ENCODE data around the gene FBXL16.

FBXL16 gene

DNA sequence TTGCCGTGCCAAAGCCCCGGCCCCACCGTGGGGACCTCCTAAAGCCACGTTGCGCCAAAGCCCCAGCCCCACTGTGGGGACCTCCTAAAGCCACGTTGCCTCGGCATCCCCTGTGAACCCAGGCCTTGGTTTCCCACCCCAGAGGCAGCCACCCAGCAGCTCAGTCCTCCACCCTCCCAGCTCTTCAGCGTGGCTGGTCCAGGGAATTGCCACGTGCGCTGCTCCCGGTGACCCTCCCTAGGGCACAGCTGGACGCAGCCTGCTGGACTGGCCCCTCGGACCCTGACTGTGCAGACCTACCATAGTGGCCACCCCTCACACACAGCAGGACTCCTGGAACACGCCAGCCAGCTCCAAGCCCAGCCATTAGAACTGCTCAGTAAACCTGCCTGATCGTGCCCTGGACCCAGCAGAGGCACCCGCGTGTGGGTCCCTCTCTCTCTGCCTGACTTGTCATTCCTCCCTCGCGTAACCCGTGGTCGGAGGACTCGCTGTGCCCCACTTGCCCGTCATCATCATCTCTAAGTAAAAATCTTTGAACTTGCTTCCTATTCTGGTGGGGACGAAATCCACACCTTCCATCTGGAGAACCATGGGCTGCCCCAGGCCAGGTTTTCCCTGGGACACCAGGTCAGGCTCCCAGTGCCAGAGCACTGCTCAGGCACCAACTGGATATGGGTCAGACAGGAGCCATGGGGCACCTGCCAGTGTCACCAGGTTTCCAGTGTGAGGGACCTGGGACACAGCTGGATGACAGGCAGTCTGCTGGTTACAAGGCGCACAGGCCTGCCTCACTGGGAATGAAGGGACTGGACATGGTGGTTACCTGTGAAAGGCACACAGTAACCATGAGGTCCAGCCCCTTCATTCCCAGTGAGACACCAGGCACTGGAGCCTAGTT lies 29.6 kb upstream of the FBXL16 start:
- no peak for DNase-seq (ENCODE audit: low read depth in 2 of 2)

DNA sequence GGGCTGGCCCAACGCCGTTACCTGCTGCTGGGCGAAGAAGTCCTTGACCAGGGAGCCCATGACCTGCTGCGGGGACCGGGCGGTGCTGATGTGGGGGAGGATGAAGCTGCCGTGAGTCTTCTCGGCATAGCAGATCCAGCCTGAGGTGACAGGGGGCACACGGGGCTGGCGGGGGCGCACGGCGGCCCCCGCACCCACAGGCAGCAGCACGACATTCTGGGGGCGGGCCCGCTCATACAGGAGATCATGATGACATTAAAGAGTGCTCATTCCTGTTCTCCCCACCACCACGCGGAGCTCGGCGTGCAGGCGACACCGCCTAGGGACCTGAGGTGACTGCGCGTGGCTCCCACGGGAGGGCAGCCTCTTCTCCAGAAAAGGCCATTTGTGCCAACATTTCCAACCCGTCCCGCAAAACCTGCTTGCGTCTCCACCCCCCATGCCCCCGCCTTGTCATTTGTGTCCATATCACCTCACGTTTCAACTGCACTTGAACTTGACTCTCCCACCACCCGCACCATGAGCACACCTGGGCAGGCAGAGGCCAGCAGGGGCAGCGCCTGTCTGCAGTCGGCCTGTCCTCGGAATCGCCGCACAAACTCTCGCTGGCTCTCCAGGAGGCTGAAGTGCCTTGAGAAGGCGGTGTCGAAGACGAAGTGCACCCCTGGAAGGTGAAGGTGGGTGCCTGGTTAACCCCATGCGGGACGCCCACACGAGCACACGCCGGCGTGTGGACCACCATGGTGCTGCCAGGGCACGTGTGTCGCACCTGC lies 28.8 kb upstream of the FBXL16 start:
- no peak for DNase-seq (ENCODE audit: low read depth in 2 of 2)

DNA sequence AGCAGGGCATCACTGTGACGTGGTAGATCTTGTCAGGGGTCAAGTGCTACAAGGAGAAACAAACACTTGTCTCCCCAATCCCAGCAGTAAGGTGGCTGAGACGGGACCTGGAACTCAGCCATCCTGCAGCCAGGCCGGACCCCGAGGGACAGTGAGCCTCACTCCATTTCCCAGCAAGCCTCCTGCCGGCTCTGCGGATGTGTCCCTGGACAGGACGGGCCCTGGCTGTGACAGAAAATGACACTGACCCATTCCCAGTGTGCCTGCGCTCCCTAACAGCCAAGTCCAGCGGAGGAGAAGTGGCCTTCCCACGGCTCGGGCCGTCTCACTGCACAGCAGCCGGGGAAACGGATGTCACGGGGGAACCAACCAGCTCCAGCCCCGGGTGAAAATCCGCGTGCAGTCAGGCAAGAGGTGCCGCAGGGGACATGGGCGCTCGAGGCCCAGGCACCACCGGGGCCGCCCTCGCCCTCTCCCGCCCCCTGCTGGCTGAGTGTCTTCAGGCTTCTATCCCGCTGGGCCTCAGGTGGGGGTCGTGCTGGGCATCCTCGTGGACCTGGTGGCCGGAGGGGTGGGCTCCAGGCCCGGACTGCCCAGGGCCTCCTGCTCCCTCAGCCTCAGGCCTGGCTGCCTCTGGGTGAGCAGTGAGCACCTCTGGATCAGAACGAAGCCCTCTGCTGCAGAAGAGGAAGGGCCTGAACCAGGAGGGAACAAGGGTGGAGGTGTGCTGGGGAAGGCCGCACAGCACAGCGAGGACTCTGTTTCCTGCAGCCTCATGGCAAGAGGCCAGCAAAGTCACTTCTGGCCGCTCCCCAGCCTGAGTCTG lies 28.0 kb upstream of the FBXL16 start:
- no peak for DNase-seq (ENCODE audit: low read depth in 2 of 2)

DNA sequence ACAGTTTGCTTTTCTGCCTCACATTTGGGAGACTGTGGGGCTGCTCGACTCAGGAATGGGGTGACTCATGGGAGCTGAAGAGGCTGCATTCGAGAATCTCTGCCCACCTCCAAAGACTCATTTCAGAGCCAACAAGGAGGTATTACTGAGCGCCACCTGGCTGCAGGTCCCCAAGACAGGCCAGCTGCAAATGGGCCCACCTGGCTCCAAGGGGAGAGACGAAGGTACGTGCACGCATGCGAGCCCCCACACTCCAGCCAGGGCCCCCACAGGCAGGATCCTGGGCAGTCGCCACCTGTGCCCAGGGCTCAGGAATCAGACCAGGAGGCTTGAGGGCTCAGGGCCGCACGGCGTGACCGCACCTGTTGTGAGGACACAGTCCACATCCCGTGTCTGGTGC lies 27.3 kb upstream of the FBXL16 start:
- no peak for DNase-seq (ENCODE audit: low read depth in 2 of 2)

DNA sequence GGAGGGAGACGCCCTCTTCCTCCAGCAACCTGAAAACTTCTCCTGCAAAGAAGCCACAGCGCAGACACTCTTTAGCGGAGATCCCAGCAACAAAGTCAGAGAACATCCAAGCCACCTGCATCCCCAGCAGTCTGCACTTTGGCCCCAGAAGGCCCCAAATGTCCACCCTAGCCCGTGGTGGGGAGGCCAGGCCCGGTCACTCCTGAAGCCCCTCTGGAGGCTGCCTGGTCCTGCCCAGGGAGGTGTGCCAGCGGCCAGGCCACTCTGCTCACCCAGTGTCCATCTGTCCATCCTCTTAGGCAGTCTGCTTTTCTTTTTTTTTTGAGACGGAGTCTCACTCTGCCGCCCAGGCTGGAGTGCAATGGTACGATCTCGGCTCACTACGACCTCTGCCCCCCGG lies 26.7 kb upstream of the FBXL16 start:
- DNase-seq (ENCODE audit: low read depth in 2 of 2) = no peak

DNA sequence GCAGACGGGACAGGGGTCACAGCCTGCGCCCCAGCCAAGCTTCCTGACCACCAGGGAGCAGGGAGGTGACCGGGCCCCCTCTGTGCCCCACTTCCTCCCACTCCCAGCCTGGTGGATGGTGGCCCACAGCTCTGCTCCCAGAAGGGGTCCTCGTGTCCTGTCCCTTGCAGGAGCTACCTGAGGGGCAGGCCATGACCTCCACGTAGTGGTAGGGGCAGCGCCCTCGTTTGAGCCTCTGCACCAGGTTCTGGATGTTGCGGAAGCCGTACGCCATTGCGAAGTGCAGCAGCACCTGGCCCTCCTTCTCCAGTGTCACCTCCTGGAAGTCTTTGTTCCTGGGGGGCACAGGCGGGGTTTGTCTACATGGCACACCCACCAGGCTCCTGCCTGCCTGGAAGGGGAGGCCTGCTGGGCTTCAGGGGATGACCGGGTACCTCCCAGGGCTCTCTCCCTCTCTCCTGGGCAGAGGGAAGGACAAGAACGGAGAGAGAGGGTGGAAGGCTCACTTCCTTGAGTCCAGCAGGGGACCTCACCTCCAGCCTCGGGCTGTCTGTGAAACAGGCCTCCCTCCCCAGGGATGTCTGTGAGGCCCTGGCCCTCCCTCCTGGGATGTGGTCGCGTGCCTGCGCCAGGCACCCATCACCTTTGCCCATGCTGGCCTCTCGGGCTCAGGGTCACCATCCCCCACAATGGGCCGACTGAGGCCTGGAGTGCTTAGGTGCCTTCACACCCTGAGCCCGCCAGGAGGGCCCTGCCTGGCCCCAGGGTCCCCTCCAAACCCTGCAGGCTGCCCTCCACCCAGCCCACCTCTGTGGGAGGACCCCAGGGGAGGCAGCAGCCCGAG lies 25.3 kb upstream of the FBXL16 start:
- no peak for DNase-seq (ENCODE audit: low read depth in 2 of 2)

DNA sequence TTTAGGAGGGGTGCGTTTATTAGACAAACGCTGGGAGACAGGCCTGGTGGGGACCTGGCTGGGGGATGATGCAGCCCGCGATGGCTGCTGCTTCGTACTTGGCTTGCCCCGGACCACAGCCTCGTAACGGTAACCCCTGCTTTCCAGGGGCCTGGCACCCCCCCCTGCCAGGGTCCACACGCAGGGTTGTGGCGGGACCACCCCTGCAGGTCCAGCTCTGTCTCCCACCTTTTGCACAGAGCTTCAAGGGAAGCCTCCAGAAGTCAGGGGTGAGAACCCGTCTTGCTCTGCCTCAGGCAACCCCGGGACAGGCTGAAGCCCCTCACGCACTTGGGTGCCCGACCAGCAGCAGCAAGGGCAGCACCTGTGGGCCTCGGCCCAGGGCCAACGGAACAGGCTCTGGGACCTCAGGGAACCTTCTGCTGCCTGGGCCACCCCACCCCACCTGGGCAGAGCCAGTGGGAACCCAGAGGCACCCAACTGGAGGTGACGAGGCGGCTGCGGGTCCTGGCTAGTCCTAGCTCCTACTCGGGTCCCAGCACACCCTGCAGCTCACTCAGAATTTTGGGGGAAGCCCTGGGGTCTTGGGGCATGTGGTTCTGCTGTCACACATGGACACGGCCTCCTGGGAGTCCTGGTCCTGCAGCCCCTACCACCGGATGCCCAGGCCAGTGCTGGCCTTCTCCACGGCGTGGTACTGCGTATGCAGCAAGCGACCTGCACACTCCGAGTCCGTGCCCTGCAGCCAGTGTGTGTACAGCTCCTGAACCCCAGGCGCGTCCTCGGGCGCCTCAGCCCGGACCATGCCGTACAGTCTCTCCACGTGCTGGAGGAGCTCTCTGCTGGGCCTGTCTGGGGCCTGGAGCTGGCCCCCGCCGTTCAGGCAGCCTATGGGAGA lies 24.4 kb upstream of the FBXL16 start:
- DNase-seq (ENCODE audit: low read depth in 2 of 2) = no peak

DNA sequence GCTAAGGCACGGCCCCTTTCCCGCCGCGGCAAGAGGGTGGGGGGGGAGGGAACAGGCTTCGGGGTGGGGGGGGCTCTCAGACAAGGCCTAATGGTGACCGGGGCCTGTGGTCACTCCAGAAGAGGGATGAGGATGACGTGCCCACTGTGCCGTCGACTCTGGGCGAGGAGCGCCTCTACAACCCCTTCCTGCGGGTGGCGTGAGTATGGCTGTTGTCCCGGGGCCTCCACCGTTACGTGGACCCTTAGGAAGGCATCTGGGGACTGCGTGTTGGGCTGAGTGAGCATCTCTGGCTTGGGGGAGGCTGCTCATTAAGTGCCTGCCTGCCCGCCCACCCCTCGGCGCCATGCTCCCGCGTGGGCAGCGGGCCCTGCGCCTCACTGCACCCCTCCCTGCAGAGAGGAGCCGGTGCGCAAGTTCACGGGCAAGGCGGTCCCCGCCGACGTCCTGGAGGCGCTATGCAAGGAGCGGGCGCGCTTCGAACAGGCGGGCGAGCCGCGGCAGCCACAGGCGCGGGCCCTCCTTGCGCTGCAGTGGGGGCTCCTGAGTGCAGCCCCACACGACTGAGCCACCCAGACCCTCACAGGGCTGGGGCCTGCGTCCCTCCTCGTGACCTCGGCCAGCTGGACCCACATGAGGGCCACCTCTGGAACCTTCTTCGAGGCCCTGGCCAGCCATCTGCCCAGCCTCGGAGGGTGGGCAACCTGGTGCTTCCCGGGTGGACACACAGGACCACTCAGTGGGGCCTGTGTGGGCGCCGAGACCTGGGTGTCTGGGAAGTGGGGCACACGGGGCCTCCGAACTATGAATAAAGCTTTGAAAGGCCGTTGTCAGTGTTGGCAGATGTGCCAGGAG lies 23.5 kb upstream of the FBXL16 start:
- no peak for DNase-seq (ENCODE audit: low read depth in 2 of 2)

DNA sequence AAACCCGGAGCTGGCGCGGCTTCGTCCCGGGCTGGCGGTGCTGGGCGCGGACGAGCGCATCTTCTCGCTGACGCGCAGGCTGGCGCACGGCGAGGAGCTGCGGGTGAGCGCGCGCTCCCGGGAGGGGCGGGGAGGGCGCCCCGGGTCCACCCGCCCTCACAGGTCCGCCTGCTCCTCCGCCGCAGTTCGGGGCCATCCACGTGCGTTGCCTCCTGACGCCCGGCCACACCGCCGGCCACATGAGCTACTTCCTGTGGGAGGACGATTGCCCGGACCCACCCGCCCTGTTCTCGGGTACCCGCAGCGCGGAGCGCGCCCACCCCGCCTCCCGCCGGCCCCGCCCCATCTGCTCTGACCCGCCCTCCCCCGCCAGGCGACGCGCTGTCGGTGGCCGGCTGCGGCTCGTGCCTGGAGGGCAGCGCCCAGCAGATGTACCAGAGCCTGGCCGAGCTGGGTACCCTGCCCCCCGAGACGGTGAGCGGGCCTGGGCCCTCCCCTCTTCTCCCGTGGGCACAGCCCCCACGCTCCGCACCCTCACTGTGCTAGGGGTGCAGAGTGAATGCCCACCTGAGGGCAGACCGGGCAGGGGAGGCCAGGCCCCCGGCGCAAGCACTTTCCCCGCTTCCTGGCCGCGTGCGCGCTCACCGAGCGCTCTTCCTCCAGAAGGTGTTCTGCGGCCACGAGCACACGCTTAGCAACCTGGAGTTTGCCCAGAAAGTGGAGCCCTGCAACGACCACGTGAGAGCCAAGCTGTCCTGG lies 22.7 kb upstream of the FBXL16 start:
- no peak for DNase-seq (ENCODE audit: low read depth in 2 of 2)

DNA sequence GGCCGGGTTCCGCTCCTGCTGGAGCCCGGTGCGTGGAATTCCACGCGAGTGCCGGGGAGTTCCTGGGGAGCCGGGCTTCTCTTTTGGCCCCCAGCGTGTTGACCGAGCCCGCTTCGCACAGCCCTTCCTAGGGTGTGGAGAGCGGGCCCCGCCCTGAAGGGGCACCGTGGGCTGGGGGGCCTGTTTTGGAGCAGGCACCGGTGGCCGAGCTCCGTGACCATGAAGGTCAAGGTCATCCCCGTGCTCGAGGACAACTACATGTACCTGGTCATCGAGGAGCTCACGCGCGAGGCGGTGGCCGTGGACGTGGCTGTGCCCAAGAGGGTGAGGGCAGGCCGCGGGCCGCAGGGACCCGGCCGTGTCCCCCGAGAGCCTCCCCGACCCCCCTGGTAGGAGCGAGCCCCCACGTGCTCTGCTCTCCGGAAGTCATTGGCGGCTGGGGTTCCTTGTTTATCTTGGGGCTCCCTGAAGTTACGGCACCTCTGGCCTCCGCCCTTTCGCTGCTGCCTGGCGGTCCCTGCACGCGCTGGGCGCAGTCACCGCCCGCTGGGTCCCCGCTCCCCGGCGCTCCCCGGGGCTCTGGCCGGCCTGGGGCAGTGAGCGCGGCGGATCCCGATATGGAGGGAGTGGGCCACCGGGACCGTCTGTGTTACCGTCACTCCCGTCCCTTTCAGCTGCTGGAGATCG lies 21.8 kb upstream of the FBXL16 start:
- DNase-seq (ENCODE audit: low read depth in 2 of 2) = no peak

DNA sequence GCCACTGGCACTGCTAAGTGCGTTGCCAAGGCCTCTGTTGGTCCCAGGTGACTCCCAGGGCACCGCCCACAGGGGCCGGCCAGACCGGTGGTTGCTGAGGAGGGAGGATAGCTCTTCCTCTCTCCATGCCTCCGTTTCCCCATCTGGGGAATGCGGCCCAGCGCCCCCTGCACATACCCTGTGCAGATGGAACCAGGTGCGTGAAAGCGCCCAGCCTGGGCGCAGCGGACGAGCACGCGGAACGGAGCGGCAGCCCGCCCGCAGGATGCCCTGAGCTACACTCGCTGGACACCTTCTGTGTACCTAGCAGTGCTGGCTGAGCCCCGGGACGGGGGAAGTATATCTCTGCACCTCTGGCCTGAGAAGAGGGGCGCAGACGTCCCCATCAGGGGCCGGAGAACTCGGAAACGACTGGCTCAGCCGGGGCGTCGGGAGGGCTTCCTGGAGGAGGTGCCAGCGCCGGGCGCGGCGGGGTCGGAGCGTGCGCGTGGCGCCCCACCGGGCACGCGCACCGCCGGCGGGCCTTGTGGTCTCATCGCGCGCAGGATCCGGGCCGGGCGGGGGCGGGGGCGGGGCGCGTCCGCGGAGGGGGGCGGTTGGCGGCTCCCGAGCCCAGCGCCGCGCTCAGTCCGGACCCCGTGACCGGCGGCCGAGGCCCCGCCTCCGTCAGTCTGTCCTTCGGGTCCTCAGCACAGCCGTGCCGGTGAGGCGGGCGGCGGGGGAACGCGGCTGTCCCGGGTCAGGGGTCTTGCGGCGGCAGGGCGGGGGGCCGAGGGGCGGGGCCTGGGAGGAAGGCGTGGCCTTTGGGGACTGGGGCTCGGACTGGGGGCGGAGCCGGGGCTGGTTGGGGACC lies 21.1 kb upstream of the FBXL16 start, which contains the start of the genes CCDC78 and HAGHL:
Gene CCDC78, minus strand, starts transcription at position 6 of the 853 bp plus-strand sequence. CDS start 76 bp downstream, outside the sequence.
Gene HAGHL, plus strand, starts transcription at position 669 of the 853 bp plus-strand sequence. CDS start 404 bp downstream, outside the sequence.
- no peak for DNase-seq (ENCODE audit: low read depth in 2 of 2)

DNA sequence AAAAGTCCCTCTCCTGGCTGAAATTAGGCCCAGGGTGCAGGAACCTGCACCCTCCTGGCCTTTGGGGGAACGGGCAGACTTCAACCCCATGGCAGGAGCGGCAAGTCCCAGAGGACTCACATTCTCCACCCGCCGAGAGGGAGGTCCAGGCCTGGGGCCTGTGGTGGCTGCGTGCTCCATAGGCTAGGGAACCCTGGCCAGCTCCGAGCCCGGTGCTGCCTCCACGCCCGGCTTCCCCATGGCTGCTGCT lies 20.5 kb upstream of the FBXL16 start:
- no peak for DNase-seq (ENCODE audit: low read depth in 2 of 2)

DNA sequence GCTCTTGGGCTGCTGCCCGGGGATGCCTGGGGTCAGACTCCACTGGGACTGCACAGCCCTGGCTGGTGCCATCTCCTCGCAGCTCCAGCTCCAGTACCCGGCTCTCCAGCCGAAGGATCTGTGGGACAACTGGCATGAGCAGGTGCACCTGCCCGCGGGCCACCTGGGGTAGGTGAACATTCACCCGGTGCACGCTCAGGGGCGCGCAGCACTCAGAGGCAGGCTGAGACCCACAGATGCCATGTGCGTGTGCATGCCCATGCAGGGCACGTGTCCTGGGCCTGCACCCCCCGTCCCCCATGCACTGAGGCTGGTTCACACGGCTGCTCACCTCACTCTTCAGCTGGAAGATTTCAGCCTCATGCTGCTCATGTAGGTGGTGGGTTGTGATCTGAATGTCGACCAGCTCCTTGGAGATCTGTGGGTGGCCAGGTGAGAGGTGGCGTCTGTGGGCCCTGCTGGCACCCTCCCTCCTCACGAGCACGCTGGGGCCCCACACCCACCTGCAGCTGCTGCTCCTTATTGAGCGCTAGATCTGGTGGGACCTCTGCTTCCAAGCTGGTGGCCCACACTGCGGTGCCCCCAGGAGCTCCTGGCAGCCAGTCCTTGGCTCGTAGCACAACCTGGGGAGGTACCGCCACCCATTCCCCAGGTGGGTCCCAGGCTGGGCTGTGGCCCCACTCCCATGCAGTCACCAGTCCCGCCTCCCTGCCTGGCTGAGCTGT lies 20.0 kb upstream of the FBXL16 start:
- DNase-seq (ENCODE audit: low read depth in 2 of 2) = no peak

DNA sequence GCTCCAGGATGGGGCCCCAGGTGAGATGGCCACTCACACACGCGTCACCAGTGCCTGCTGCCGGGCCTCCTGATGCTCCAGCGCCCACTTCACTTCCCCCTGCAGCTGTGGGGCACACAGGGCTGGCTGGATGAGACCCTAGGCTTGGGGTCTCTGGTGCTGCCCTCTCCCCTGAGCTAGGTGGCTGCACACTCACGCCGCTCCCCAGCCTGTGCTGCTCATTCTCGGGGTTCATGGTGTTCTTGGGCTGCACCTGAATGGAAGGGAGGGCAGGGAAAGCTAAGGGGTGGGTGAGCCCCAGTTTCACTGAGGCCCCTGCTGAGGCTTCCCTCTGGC lies 19.4 kb upstream of the FBXL16 start:
- no peak for DNase-seq (ENCODE audit: low read depth in 2 of 2)

DNA sequence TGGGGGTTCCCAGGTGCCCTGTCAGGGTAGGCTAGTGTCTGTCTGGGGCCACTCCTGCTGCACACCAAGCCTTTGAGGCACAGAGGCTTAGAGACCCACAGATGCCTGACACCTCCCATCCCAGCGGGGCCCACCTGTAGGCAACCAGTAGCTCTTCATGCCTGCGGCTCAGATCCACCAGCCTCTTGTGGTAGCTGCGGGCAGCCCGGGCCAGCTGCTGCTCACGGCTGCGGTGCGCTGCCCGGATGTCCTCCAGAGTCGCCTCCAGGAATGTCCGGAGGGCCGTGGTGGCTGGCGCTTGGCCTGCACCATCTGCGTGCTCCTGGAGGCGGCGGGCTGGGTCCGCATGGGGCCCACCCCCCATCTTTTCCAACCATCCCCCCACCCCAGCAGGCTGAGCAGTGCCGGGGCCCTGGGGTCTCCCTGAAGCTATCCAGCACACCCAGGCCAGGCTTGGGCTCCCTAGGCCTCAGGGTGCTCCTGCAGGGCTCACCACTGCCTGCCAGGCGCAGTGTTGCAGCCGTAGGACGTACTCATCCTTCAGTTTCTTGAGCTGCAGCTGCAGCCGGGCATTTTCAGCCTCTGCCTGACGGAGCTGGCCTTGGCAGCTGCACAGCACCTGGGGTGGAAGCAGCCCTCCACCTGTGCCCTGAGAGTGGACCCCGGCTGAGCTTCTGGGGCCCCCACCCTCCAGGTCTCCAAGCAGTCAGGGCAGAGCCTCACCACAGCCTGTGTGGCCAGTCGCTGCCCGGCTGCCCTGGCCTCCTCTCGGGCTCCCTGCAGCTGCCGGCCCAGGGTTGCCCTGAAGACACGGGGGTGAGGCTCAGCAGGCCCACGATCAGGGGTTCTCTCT lies 18.8 kb upstream of the FBXL16 start:
- DNase-seq (ENCODE audit: low read depth in 2 of 2) = no peak

All from fibroblast of skin of left quadriceps (primary cell).